ENCODE results near the gene CLN3.

DNA sequence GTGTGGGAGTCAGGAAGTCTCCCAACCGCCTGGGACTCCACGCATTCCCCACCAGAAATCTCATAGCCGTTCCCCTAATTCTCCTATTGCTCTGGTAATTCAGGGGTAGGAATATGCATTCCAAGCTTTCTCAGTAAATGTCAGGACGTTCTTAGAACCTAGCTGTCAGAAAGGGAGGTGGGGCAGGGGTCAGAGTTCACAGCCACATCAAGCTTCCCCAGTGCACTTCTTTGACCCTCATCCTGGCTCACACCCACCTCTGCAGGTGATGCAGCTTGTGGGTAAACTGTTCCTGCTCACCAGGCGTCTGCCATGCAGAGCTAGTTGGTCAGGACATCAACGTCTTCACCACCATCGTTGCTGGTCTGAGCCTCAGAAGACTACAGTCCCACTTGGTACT lies 28.8 kb upstream of the CLN3 start:
- TF ChIP-seq NR3C1 (IDR thresholded peaks at IDR 0.05) (no peak), NFE2L2 (conservative IDR thresholded peaks at IDR 0.05; ENCODE audit: low read length) (no peak)
- TF ChIP-seq, protein P1, sequence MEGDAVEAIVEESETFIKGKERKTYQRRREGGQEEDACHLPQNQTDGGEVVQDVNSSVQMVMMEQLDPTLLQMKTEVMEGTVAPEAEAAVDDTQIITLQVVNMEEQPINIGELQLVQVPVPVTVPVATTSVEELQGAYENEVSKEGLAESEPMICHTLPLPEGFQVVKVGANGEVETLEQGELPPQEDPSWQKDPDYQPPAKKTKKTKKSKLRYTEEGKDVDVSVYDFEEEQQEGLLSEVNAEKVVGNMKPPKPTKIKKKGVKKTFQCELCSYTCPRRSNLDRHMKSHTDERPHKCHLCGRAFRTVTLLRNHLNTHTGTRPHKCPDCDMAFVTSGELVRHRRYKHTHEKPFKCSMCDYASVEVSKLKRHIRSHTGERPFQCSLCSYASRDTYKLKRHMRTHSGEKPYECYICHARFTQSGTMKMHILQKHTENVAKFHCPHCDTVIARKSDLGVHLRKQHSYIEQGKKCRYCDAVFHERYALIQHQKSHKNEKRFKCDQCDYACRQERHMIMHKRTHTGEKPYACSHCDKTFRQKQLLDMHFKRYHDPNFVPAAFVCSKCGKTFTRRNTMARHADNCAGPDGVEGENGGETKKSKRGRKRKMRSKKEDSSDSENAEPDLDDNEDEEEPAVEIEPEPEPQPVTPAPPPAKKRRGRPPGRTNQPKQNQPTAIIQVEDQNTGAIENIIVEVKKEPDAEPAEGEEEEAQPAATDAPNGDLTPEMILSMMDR (IDR thresholded peaks at IDR 0.05) = no peak
